Right lobe of liver (tissue), 6 donors: ENCODE results near the gene SZRD1. TPM values are rescaled to one million over a fixed set of nuclear protein-coding genes. Genes with fewer than 3 reads are reported as not detected.

Experiments used
- ATAC-seq, 4 donors: fragments of 200-7000 bp; cut with Tn5 transposase; one replicate each; pipeline ENCODE4 v1.9.1; 2020; ENCODE audit warnings: mild to moderate bottlenecking in 4 of 4, moderate library complexity in 4 of 4
- DNase-seq, 3 donors: peaks; one replicate each; pipeline ENCODE4 v3.0.0-alpha.2; 2020
- H3K27ac ChIP-seq, 3 donors: fragments of 200-600 bp; one replicate each; pipeline ENCODE4 v1.8.0; 2022
- H3K27me3 ChIP-seq, 2 donors: fragments of 200-600 bp; one replicate each; pipeline ENCODE4 v1.8.0; 2022
- H3K36me3 ChIP-seq, 4 donors: fragments of 200-600 bp; sonication (generic) in 1 of 4; one replicate each; pipeline versions ENCODE4 v1.5.1 to v1.8.0; 2017 to 2022; ENCODE audit warnings: control low read depth in 1 of 4
- H3K4me1 ChIP-seq, 4 donors: fragments of 200-600 bp; sonication (generic) in 1 of 4; one replicate each; pipeline versions ENCODE4 v1.5.1 to v1.8.0; 2017 to 2022; ENCODE audit warnings: control low read depth in 1 of 4
- H3K4me3 ChIP-seq, 3 donors: fragments of 200-600 bp; one replicate each; pipeline ENCODE4 v1.8.0; 2022
- H3K9me3 ChIP-seq, 4 donors: fragments of 200-600 bp; sonication (generic) in 1 of 4; one replicate each; pipeline versions ENCODE4 v1.5.1 to v1.8.0; 2017 to 2022; ENCODE audit warnings: control low read depth in 1 of 4
- CTCF ChIP-seq, 4 donors: fragments of 200-600 bp in 3 of 4; fragments of 450-650 bp in 1 of 4; IDR thresholded peaks; one replicate each; pipeline versions ENCODE4 v1.5.1 to v1.8.0; 2016 to 2022; ENCODE audit warnings: antibody characterized with exemption in 4 of 4, mild to moderate bottlenecking in 2 of 4
- POLR2A ChIP-seq: fragments of 450-650 bp; IDR thresholded peaks from one replicate; pipeline ENCODE4 v1.6.1; 2017; ENCODE audit warnings: antibody characterized with exemption, mild to moderate bottlenecking
- WGBS: methylation state at CpG from one replicate; pipeline ENCODE4 v1.1.6; 2018; ENCODE audit warnings: low coverage, low lambda C conversion rate; ENCODE audit not compliant: insufficient coverage; ENCODE audit errors: missing lambda C conversion rate; 5-methylcytosine and 5-hydroxymethylcytosine counted together
- intact Hi-C, 2 donors: fragments of 100-400 bp; cut with DNase I; formaldehyde crosslinking; loops; one replicate each; pipeline versions ENCODE4 v1.11.2 to v1.14.1; 2022
- total RNA-seq, 6 experiments: library from RNA; depleted of rRNA in 2 of 6; stranded (reverse); fragments of >200 nt in 2 of 6; fragmentation: NEBNext Ultra II Directional in 3 of 6; extraction: Animal tissue kit (Norgen Biotek cat#: 25700) in 3 of 6; gene quantifications; one replicate each; pipeline versions ENCODE4 v1.1.0 to v1.2.4, GENCODE V29; 2016 to 2023
- donor health status: DM: no; HTN: yes; CAD: no.
- donor health status: DM: no; HTN: no; CAD: no.
- donor health status: DM: no; HTN: no; CAD: no.
- donor health status: DM: no; HTN: yes; CAD: no.
- donor health status: DM: no; HTN: yes; CAD: no.

SZRD1 gene
- total RNA-seq, 6 experiments from 2014 or later, result 41.4 to 57.8 (median 47.5) TPM

DNA sequence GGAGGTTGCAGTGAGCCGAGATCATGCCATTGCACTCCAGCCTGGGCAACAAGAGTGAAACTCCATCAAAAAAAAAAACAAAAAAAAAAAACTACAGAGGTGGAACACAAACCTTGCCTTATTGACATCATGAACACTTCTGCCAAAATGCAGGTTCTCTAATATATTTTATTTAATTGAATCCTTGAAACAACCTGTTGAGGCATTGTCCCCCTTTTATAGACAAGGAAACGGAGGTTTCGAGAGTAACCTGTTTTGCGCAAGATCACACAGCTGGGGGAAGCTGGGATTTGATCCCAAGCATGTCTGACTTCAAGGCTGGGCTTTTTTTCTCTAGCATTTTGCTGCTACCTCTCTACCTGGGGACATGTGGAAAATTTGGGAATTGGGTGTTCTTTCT is 2.8 kb downstream of the SZRD1 start:
- Histone ChIP-seq H3K27me3 (no peaks in the 10 kb centered on the region), H3K4me1 (peaks cover 0 to 32% (median 10%) of the 10 kb centered on the region in 4 donors), H3K9me3 (no peaks in the 10 kb centered on the region), H3K4me3 (no peak overlapping the region), H3K27ac (no peak overlapping the region), H3K36me3 (no peaks in the 10 kb centered on the region)
- WGBS, result 81% methylated on average over 4 of the region's 4 CpGs
- ATAC-seq (no peak), DNase-seq (no peak)
- intact Hi-C loops, result loop anchor here in 1 of 2 donors (10.0 kb wide), 1 partner anchor 295 kb away; the partner anchor contains the start of gene FAM131C
- TF ChIP-seq CTCF (IDR thresholded peaks at IDR 0.05), result no peak
- no peak for TF ChIP-seq POLR2A

DNA sequence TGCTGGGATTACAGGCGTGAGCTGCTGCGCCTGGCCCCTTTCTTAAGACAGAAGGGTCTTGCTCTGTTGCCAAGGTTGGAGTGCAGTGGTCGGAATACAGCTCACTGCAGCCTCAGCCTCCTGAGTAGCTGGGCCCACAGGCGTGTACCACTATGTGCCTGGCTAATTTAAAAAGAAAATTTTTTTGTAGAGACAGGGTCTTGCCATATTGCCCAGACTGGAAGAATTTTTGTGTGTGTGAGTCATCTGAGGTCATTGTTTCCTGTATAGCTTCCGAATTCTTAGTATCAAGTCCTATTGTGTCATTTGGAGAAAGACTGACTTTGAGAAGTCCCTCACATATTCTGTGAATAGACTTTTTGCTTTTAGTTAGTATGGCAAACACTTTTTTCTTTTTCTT is 4.7 kb downstream of the SZRD1 start:
- Histone ChIP-seq H3K27ac (peak overlapping the region in 1 of 3 donors; percentile 28), H3K9me3 (no peaks in the 10 kb centered on the region), H3K36me3 (no peaks in the 10 kb centered on the region), H3K4me3 (no peak overlapping the region), H3K27me3 (no peaks in the 10 kb centered on the region), H3K4me1 (peaks cover 0 to 50% (median 13%) of the 10 kb centered on the region in 4 donors)
- intact Hi-C loops, result no loop called here
- ATAC-seq, result no peak
- WGBS, result 55% methylated on average over 3 of the region's 5 CpGs
- TF ChIP-seq CTCF (IDR thresholded peaks at IDR 0.05) (no peak), POLR2A (no peak)
- DNase-seq, result no peak

DNA sequence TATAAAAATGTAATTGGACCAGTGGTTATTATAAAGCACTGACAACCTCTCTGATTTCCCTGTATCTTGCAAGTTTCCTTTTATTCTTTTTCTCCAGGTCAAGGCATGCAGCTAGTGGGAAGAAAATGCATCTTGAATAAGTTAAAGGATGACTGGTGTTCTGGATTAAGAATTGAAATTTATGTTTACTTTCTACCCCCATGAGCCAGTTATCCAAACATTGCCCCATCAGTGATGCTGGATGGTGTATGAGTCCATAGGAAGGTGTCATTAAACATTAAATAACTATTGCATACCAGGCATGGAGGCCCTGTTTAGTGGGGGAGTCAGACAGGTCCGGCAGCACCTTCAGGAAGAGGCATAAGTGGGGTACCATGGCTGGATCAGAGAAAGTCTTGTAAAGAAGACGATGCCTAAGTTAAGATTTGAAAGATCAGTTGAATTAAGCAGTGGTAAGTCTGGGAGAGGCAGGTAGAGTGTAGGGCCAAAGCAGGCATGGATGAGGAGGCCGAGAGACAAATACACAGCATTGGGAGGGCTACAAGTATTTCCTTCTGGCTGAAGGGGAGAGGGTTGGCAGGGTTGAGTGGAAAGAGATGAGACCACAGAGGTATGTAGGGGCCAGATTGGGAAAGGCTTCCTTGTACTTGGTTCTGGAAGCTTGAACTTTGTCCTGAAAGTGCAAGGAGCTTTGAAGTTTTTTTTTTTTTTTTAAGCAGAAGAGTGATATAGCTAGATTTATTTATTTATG is 5.7 kb downstream of the SZRD1 start:
- H3K4me1 ChIP-seq, result peaks cover 0 to 58% (median 15%) of the 10 kb centered on the region in 4 donors
- TF ChIP-seq CTCF (IDR thresholded peaks at IDR 0.05) (no peak), POLR2A (no peak)
- ATAC-seq (peak in 1 of 4 donors; percentile 6), DNase-seq (no peak)
- H3K27me3 ChIP-seq, result no peaks in the 10 kb centered on the region
- intact Hi-C loops, result no loop called here
- H3K9me3 ChIP-seq, result no peaks in the 10 kb centered on the region
- no peak overlapping the region for H3K27ac ChIP-seq
- H3K36me3 ChIP-seq, result no peaks in the 10 kb centered on the region
- WGBS, result 70% methylated on average over 3 of the region's 3 CpGs
- H3K4me3 ChIP-seq, result no peak overlapping the region

DNA sequence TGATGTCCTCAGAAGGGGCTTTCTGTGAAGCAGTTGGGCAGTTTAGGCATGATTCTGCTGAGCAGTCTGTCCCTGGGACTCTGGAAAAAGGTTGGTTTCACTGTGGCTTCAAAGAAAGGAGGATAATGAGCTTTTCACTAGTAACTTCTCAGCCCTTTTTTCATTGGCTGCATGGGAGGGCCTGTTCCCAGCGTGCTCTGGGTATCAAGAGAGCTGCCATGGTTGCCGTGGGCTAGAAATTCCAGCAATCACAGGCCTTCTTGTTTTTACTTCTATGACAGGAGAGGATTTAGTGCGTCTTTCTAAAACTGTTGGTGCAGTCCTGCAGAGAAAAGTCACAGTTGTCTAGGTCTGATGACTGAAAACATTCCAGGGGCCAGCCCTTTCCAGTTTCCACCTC is 7.2 kb downstream of the SZRD1 start:
- Histone ChIP-seq H3K27ac (no peak overlapping the region), H3K4me3 (no peak overlapping the region), H3K36me3 (no peaks in the 10 kb centered on the region), H3K9me3 (no peaks in the 10 kb centered on the region), H3K27me3 (no peaks in the 10 kb centered on the region), H3K4me1 (peaks cover 0 to 48% (median 12%) of the 10 kb centered on the region in 4 donors)
- no peak for ATAC-seq
- TF ChIP-seq CTCF (IDR thresholded peaks at IDR 0.05) (no peak), POLR2A (no peak)
- intact Hi-C loops, result no loop called here
- no peak for DNase-seq
- WGBS, result 80% methylated on average over 3 of the region's 3 CpGs
